IMR-90 (cell line): ENCODE results near the gene STAT5A.

Experiments
- NFE2L2 ChIP-seq: fragments of 150-350 bp; IDR thresholded peaks from 2 replicates; pipeline ENCODE4 v1.6.1; 2016; ENCODE audit warnings: low read depth, mild to moderate bottlenecking, low read length
- POLR2A ChIP-seq: IDR thresholded peaks from 2 replicates; pipeline ENCODE4 v1.6.1; 2012; ENCODE audit warnings: mild to moderate bottlenecking, low read depth, low read length
- TF ChIP-seq, protein P1 (sequence below): conservative IDR thresholded peaks from 2 replicates; pipeline ENCODE4 v1.5.1; 2012; ENCODE audit warnings: mild to moderate bottlenecking, low read depth, low read length, improper control_type of control experiment
- TF ChIP-seq, protein P2 (sequence below): fragments of 150-350 bp; IDR thresholded peaks from 2 replicates; pipeline ENCODE4 v1.6.1; 2016; ENCODE audit warnings: low read depth, mild to moderate bottlenecking, low read length, moderate library complexity, borderline replicate concordance

- TF ChIP-seq NFE2L2 (no peak), POLR2A (no peak)
- TF ChIP-seq, protein P1, sequence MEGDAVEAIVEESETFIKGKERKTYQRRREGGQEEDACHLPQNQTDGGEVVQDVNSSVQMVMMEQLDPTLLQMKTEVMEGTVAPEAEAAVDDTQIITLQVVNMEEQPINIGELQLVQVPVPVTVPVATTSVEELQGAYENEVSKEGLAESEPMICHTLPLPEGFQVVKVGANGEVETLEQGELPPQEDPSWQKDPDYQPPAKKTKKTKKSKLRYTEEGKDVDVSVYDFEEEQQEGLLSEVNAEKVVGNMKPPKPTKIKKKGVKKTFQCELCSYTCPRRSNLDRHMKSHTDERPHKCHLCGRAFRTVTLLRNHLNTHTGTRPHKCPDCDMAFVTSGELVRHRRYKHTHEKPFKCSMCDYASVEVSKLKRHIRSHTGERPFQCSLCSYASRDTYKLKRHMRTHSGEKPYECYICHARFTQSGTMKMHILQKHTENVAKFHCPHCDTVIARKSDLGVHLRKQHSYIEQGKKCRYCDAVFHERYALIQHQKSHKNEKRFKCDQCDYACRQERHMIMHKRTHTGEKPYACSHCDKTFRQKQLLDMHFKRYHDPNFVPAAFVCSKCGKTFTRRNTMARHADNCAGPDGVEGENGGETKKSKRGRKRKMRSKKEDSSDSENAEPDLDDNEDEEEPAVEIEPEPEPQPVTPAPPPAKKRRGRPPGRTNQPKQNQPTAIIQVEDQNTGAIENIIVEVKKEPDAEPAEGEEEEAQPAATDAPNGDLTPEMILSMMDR, result no peak
- TF ChIP-seq, protein P2, sequence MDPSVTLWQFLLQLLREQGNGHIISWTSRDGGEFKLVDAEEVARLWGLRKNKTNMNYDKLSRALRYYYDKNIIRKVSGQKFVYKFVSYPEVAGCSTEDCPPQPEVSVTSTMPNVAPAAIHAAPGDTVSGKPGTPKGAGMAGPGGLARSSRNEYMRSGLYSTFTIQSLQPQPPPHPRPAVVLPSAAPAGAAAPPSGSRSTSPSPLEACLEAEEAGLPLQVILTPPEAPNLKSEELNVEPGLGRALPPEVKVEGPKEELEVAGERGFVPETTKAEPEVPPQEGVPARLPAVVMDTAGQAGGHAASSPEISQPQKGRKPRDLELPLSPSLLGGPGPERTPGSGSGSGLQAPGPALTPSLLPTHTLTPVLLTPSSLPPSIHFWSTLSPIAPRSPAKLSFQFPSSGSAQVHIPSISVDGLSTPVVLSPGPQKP, result no peak
Observed at GRCh38 chr17:42308446-42308845, 20.1 kb downstream of the STAT5A start.
